ENCODE results near the gene PTPRN2. TPM values are rescaled to one million over a fixed set of nuclear protein-coding genes. Genes with fewer than 3 reads are reported as not detected.

Gene PTPRN2
- total RNA-seq, 1 experiment from 2014 or later = 2.1 TPM

GRCh38 chr7:158469396-158470051 lies 118.1 kb downstream of the PTPRN2 start:
- H3K36me3 ChIP-seq (ENCODE audit: control insufficient read depth in 1 of 2, insufficient read depth in 2 of 2, low read length in 2 of 2) = no peaks in the 10 kb centered on the region
- DNase-seq (ENCODE audit: low read depth, low spot score) (no peak), ATAC-seq (no peak)
- TF ChIP-seq ATF3 (IDR thresholded peaks at IDR 0.05) (no peak), RAD21 (IDR thresholded peaks at IDR 0.05; ENCODE audit: low read depth) (no peak), TCF7L2 (IDR thresholded peaks at IDR 0.05; ENCODE audit: borderline replicate concordance, extremely low read depth, insufficient read depth, insufficient read length) (no peak), ZBTB33 (IDR thresholded peaks at IDR 0.05; ENCODE audit: extremely low read depth, insufficient replicate concordance, low read length) (no peak), ZNF274 (IDR thresholded peaks at IDR 0.05; ENCODE audit: low read depth, low read length) (no peak), YY1 (IDR thresholded peaks at IDR 0.05; ENCODE audit: extremely low read depth, insufficient replicate concordance, low read depth, low read length) (no peak), POLR2A (IDR thresholded peaks at IDR 0.05; ENCODE audit: borderline replicate concordance, extremely low read depth, insufficient read depth, insufficient read length) (no peak), MAX (IDR thresholded peaks at IDR 0.05) (no peak), SIN3A (IDR thresholded peaks at IDR 0.05; ENCODE audit: low read depth) (no peak), REST (IDR thresholded peaks at IDR 0.05; ENCODE audit: low read depth) (no peak), EGR1 (IDR thresholded peaks at IDR 0.05; ENCODE audit: low read depth) (no peak), CEBPB (IDR thresholded peaks at IDR 0.05; ENCODE audit: low read depth) (no peak), CTCF (IDR thresholded peaks at IDR 0.05 in 2 of 3, conservative IDR thresholded peaks at IDR 0.05 in 1 of 3; ENCODE audit: borderline replicate concordance in 1 of 3, insufficient read depth in 1 of 3, low read depth in 2 of 3, low read length in 2 of 3) (no peak), EZH2phosphoT487 (IDR thresholded peaks at IDR 0.05; ENCODE audit: borderline replicate concordance) (no peak), POLR2AphosphoS5 (IDR thresholded peaks at IDR 0.05; ENCODE audit: low read depth, low read length) (no peak), SP1 (IDR thresholded peaks at IDR 0.05; ENCODE audit: low read depth) (no peak), CBX3 (IDR thresholded peaks at IDR 0.05; ENCODE audit: low read depth) (no peak)
- no peak overlapping the region for H3K9ac ChIP-seq (ENCODE audit: low read length)
- H3K9me2 ChIP-seq (ENCODE audit: insufficient read depth) = no peaks in the 10 kb centered on the region
- H3K4me2 ChIP-seq (ENCODE audit: low read length) = no peak overlapping the region
- no peak overlapping the region for H3K4me3 ChIP-seq (replicated peaks in 1 of 2; ENCODE audit: low read depth in 1 of 2, low read length in 2 of 2)
- BruUV-seq (replicated peaks) = no TSS peak
- peaks cover 14% of the 10 kb centered on the region; the same call in 1 of the 2 replicates for H3K27me3 ChIP-seq (ENCODE audit: insufficient read depth, low read length)
- no peaks in the 10 kb centered on the region for H3K9me3 ChIP-seq (ENCODE audit: control insufficient read depth in 1 of 2, insufficient read depth in 1 of 2, low read depth in 1 of 2, low read length in 2 of 2)
- ChIA-PET CTCF (no interaction called here), POLR2A (no interaction called here), RAD21 (ENCODE audit: low non-redundant PET in 1 of 2, low total read pairs in 2 of 2, uncharacterized antibody in 2 of 2, unreplicated experiment in 2 of 2) (no interaction called here)
- H4K20me1 ChIP-seq (ENCODE audit: insufficient read depth) = no peaks in the 10 kb centered on the region
- no peaks in the 10 kb centered on the region for H3K79me2 ChIP-seq (ENCODE audit: insufficient read depth, low read length)
- H2AFZ ChIP-seq (ENCODE audit: low read depth, low read length, poor library complexity, severe bottlenecking) = no peak overlapping the region
- no peaks in the 10 kb centered on the region for H3K4me1 ChIP-seq (ENCODE audit: control insufficient read depth in 1 of 2, insufficient read depth in 2 of 2, low read length in 2 of 2)
- no peak overlapping the region for H3K27ac ChIP-seq (ENCODE audit: low read depth, low read length)
- intact Hi-C loops (cut with micrococcal nuclease) = no loop called here
